Fibroblast of skin of left quadriceps (primary cell): ENCODE results near the gene TRIM36.

ENCODE experiments used
- DNase-seq, 2 experiments: peaks; one replicate each; pipeline ENCODE4 v3.0.0-alpha.2; 2013; ENCODE audit warnings: low read depth in 2 of 2

The TRIM36 gene

GRCh38 chr5:115169487-115170133 lies at the start of gene TRIM36:
TRIM36 (minus strand) TSS chr5:115169908; CDS start chr5:115169634, 274 bp downstream.
- DNase-seq = peak; percentile 44 to 53

- DNase-seq = no peak
Observed at GRCh38 chr5:115214541-115214940, 44.8 kb upstream of the TRIM36 start.

GRCh38 chr5:115209279-115209678 lies 39.6 kb upstream of the TRIM36 start:
- DNase-seq = no peak

- no peak for DNase-seq
Observed at GRCh38 chr5:115202952-115203351, 33.2 kb upstream of the TRIM36 start.

GRCh38 chr5:115196161-115196560 lies 26.5 kb upstream of the TRIM36 start:
- no peak for DNase-seq

GRCh38 chr5:115194676-115195075 lies 25.0 kb upstream of the TRIM36 start:
- DNase-seq = no peak

- DNase-seq = no peak
Observed at GRCh38 chr5:115193295-115193694, 23.6 kb upstream of the TRIM36 start.

GRCh38 chr5:115192098-115192497 lies 22.4 kb upstream of the TRIM36 start:
- no peak for DNase-seq

- DNase-seq = no peak
Observed at GRCh38 chr5:115191474-115192031, 21.8 kb upstream of the TRIM36 start.

- DNase-seq = no peak
Observed at GRCh38 chr5:115190388-115190787, 20.7 kb upstream of the TRIM36 start.

GRCh38 chr5:115189866-115190265 lies 20.2 kb upstream of the TRIM36 start:
- no peak for DNase-seq

GRCh38 chr5:115186794-115187193 lies 17.1 kb upstream of the TRIM36 start:
- no peak for DNase-seq

- no peak for DNase-seq
Observed at GRCh38 chr5:115184770-115185169, 15.1 kb upstream of the TRIM36 start.

GRCh38 chr5:115181757-115182156 lies 12.0 kb upstream of the TRIM36 start:
- no peak for DNase-seq

GRCh38 chr5:115180165-115180709 lies 10.5 kb upstream of the TRIM36 start:
- no peak for DNase-seq

GRCh38 chr5:115179394-115180164 lies 9.9 kb upstream of the TRIM36 start:
- DNase-seq = no peak

- no peak for DNase-seq
Observed at GRCh38 chr5:115179030-115179393, 9.3 kb upstream of the TRIM36 start.

- no peak for DNase-seq
Observed at GRCh38 chr5:115170929-115171510, 1.3 kb upstream of the TRIM36 start.

- no peak for DNase-seq
Observed at GRCh38 chr5:115170134-115170928, 623 bp upstream of the TRIM36 start.

- DNase-seq = no peak
Observed at GRCh38 chr5:115168829-115169486, 750 bp downstream of the TRIM36 start.
